Measurements from ENCODE around the gene CAMK1. TPM values are rescaled to one million over a fixed set of nuclear protein-coding genes. Genes with fewer than 3 reads are reported as not detected.

Gene CAMK1
- total and polyA plus RNA-seq, 9 of the 15 experiments (the other 6 are each of a cell fraction or from before 2014, with no cell fraction given) = 0.23 to 10.7 (median 6.0) TPM

DNA sequence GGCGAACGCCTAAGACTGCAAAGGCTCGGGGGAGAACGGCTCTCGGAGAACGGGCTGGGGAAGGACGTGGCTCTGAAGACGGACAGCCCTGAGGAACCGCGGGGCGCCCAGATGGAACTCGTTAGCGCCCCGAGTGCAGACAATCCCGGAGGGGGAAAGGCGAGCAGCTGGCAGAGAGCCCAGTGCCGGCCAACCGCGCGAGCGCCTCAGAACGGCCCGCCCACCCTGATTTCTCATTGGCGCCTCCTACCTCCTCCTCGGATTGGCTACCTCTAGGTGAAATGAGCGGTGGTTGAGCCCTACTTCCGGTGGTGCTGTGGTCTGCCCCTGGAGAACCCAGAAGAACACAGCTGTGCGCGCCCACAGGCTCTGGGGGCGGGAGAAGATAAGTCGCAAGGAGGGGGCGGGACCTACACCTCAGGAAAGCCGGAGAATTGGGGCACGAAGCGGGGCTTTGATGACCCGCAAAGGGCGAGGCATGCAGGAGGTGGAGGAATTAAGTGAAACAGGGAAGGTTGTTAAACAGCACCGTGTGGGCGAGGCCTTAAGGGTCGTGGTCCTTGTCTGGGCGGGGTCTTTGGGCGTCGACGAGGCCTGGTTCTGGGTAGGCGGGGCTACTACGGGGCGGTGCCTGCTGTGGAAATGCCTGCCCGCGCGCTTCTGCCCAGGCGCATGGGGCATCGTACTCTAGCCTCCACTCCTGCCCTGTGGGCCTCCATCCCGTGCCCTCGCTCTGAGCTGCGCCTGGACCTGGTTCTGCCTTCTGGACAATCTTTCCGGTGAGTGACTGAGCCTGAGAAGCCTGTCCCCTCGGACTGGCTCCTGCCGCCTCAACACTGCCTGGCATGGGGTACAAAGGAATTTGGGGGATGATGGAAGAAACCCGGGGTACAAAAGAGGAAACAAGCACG is 19.8 kb downstream of the CAMK1 start, which contains the start of gene OGG1 (continued):
- TF ChIP-seq, protein P1, sequence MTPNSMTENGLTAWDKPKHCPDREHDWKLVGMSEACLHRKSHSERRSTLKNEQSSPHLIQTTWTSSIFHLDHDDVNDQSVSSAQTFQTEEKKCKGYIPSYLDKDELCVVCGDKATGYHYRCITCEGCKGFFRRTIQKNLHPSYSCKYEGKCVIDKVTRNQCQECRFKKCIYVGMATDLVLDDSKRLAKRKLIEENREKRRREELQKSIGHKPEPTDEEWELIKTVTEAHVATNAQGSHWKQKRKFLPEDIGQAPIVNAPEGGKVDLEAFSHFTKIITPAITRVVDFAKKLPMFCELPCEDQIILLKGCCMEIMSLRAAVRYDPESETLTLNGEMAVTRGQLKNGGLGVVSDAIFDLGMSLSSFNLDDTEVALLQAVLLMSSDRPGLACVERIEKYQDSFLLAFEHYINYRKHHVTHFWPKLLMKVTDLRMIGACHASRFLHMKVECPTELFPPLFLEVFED (CRISPR knock-in tag; conservative IDR thresholded peaks at IDR 0.05) = 0 out of 2 replicates have a peak, but pooled peaks have one; percentile 53
- TF ChIP-seq LEF1 (IDR thresholded peaks at IDR 0.05) (no peak; the same call in 1 of the 2 replicates), CBFB (CRISPR knock-in tag; IDR thresholded peaks at IDR 0.05) (no peak; the same call in 1 of the 2 replicates), DDX20 (tag; IDR thresholded peaks at IDR 0.05; ENCODE audit: low read depth) (no peak), ESRRB (CRISPR knock-in tag; IDR thresholded peaks at IDR 0.05; ENCODE audit: borderline replicate concordance) (no peak), ZKSCAN1 (IDR thresholded peaks at IDR 0.05; ENCODE audit: low read depth, low read length) (peak; percentile 42), POLR2G (IDR thresholded peaks at IDR 0.05; ENCODE audit: low read depth, low read length) (peak; percentile 93), ZNF384 (IDR thresholded peaks at IDR 0.05; ENCODE audit: low read depth, low read length) (no peak), E2F3 (CRISPR knock-in tag; IDR thresholded peaks at IDR 0.05) (no peak), PML (IDR thresholded peaks at IDR 0.05; ENCODE audit: low read length) (no peak; the same call in 1 of the 2 replicates), EWSR1 (IDR thresholded peaks at IDR 0.05; ENCODE audit: borderline replicate concordance, low read depth, partially characterized antibody) (no peak), ZNF24 (IDR thresholded peaks at IDR 0.05) (no peak), MXI1 (IDR thresholded peaks at IDR 0.05; ENCODE audit: low read depth, low read length) (no peak), FOXP1 (CRISPR knock-in tag; IDR thresholded peaks at IDR 0.05) (peak; percentile 46; the same call in 1 of the 2 replicates), CHD2 (IDR thresholded peaks at IDR 0.05; ENCODE audit: low read depth, low read length) (peak; percentile 57), MCM7 (IDR thresholded peaks at IDR 0.05) (no peak), HMG20B (CRISPR knock-in tag; IDR thresholded peaks at IDR 0.05) (no peak), ZFP36 (IDR thresholded peaks at IDR 0.05; ENCODE audit: low read depth, low read length, partially characterized antibody) (no peak), CEBPG (CRISPR knock-in tag; IDR thresholded peaks at IDR 0.05) (no peak), CEBPG (tag; conservative IDR thresholded peaks at IDR 0.05 in 1 of 2, IDR thresholded peaks at IDR 0.05 in 1 of 2) (no peak), EP400 (IDR thresholded peaks at IDR 0.05) (peak; percentile 90), TFAM (CRISPR knock-in tag; conservative IDR thresholded peaks at IDR 0.05) (no peak), RBM25 (IDR thresholded peaks at IDR 0.05; ENCODE audit: low read depth, low read length, severe bottlenecking) (peak; percentile 37), SMARCE1 (IDR thresholded peaks at IDR 0.05) (peak; percentile 54), MCM2 (IDR thresholded peaks at IDR 0.05; ENCODE audit: low read depth) (no peak), ZNF764 (CRISPR knock-in tag; IDR thresholded peaks at IDR 0.05; ENCODE audit: low read depth) (no peak), SRSF3 (IDR thresholded peaks at IDR 0.05; ENCODE audit: insufficient read depth, low read length) (no peak)
- TF ChIP-seq, protein P2, sequence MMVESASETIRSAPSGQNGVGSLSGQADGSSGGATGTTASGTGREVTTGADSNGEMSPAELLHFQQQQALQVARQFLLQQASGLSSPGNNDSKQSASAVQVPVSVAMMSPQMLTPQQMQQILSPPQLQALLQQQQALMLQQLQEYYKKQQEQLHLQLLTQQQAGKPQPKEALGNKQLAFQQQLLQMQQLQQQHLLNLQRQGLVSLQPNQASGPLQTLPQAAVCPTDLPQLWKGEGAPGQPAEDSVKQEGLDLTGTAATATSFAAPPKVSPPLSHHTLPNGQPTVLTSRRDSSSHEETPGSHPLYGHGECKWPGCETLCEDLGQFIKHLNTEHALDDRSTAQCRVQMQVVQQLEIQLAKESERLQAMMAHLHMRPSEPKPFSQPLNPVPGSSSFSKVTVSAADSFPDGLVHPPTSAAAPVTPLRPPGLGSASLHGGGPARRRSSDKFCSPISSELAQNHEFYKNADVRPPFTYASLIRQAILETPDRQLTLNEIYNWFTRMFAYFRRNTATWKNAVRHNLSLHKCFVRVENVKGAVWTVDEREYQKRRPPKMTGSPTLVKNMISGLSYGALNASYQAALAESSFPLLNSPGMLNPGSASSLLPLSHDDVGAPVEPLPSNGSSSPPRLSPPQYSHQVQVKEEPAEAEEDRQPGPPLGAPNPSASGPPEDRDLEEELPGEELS (CRISPR knock-in tag; IDR thresholded peaks at IDR 0.05; ENCODE audit: borderline replicate concordance) = peak; percentile 90
